ENCODE results near the gene AQP7.
"Not testable (repeated sequence)": the region's sequence is repeated elsewhere in the genome, so short reads cannot be mapped to it uniquely, and the experiment has no call there.

AQP7 gene

GRCh38 chr9:33377089-33377715, 25.2 kb downstream of the AQP7 start:
- no peak for DNase-seq (ENCODE audit: low read depth in 2 of 2, low spot score in 1 of 2)

DNA sequence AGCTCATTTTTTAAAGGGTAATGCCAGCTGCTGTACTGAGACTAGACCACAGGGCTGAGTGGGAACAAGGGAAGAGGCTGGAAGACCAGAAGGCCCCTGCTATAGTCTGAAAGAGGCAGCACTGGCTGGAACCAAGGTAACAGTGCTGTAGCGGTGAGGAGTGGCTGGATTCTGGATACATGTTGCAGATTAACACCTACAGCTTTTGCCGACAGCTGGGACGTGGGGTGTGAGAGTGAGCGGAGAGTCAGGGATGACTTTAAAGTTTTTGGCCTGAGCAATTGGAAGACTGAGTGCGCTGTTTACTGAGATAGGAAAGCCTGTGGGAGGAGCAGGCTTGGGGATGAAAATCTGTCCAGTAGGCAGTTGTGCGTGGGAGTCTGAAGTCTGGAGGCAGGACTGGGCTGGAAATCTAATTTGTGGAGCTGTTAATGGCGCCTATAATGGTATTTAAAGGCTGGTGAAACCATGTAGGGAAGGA, 26.5 kb downstream of the AQP7 start:
- no peak for DNase-seq (ENCODE audit: low read depth in 2 of 2, low spot score in 1 of 2)

GRCh38 chr9:33375238-33375840, 27.0 kb downstream of the AQP7 start:
- DNase-seq (ENCODE audit: low read depth in 2 of 2, low spot score in 1 of 2): no peak

- peak; percentile 13 to 46 for DNase-seq (ENCODE audit: low read depth in 2 of 2, low spot score in 1 of 2)
These were observed 27.6 kb downstream of the AQP7 start for GRCh38 chr9:33374634-33375237.

GRCh38 chr9:33374190-33374589, 28.2 kb downstream of the AQP7 start:
- no peak for DNase-seq (ENCODE audit: low read depth in 2 of 2, low spot score in 1 of 2)

- DNase-seq (ENCODE audit: low read depth in 2 of 2, low spot score in 1 of 2): no peak
These were observed 29.5 kb downstream of the AQP7 start for GRCh38 chr9:33372900-33373299.

- no peak for DNase-seq (ENCODE audit: low read depth in 2 of 2, low spot score in 1 of 2)
These were observed 35.3 kb downstream of the AQP7 start for GRCh38 chr9:33366979-33367480.

DNA sequence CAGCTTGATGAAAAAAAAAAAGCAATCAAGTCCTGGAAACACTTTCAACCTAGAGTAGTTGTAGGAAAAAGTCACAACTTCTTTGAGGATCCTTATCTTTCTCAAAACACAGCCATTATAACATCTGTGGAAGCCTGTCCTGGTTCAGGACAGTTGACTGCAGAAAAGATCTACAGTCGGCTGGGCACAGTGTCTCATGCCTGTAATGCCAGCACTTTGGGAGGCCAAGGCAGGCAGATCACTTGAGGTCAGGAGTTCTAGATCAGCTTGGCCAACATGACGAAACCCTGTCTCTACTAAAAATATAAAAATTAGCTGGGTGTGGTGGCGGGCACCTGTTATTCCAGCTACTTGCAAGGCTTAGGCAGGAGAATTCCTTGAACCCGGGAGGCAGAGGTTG, 37.6 kb downstream of the AQP7 start:
- not testable (repeated sequence) for DNase-seq (ENCODE audit: low read depth in 2 of 2, low spot score in 1 of 2)

GRCh38 chr9:33364127-33364526, 38.2 kb downstream of the AQP7 start:
- DNase-seq (ENCODE audit: low read depth in 2 of 2, low spot score in 1 of 2): no peak

- DNase-seq (ENCODE audit: low read depth in 2 of 2, low spot score in 1 of 2): not testable (repeated sequence)
These were observed 43.7 kb downstream of the AQP7 start for GRCh38 chr9:33358641-33359040.

DNA sequence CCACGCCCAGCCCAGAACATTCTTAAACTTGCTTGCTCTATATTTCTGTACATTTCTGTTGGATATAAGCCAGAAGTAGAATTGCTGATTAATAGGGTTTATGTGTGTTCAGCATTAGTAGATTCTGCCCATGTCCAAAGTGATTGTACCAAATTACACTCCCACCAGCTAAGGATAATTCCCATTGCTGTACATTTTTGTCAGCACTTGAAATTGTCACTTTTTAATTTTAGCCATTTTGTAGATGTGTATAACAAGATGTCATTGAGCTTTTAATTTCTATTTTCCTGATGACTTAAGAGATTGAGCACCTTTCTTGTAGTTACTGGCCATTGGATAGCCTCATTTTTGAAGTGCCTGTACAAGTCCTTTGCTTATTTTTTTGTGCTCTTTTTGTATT, 46.4 kb downstream of the AQP7 start:
- no peak for DNase-seq (ENCODE audit: low read depth in 2 of 2, low spot score in 1 of 2)

GRCh38 chr9:33354651-33355211, 47.6 kb downstream of the AQP7 start:
- DNase-seq (ENCODE audit: low read depth in 2 of 2, low spot score in 1 of 2): no peak

DNA sequence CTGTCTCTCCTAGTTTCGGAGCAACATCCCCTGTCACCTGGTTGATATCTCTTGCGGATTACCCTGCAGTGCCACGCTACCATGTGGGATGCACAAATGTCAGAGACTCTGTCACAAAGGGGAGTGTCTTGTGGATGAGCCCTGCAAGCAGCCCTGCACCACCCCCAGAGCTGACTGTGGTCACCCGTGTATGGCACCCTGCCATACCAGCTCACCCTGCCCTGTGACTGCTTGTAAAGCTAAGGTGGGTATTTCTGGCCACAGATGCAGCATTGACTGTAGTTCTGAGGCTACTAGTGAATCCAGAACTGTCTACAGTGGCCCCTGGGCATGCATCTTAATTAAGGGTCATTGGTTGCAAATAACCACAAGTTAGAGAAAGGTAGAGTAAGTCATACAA, 50.8 kb downstream of the AQP7 start:
- no peak for DNase-seq (ENCODE audit: low read depth in 2 of 2, low spot score in 1 of 2)

GRCh38 chr9:33350310-33350709, 52.1 kb downstream of the AQP7 start:
- no peak for DNase-seq (ENCODE audit: low read depth in 2 of 2, low spot score in 1 of 2)

DNA sequence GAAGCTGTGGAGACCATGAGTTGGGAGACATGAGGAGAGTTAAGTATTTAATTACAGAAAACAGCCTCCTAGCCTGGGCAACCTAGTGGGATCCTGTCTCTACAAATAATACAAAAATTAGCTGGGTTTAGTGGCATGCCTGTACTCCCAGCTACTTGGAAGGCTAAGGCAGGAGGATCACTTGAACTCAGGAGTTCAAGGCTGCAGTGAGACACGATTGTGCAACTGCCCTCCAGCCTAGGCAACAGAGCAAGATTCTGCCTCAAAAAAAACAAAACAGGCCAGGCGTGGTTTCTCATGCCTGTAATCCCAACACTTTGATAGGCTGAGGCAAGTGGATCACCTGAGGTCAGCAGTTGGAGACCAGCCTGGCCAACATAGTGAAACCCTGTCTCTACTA, 52.6 kb downstream of the AQP7 start:
- no peak for DNase-seq (ENCODE audit: low read depth in 2 of 2, low spot score in 1 of 2)

GRCh38 chr9:33348998-33349397, 53.4 kb downstream of the AQP7 start:
- DNase-seq (ENCODE audit: low read depth in 2 of 2, low spot score in 1 of 2): no peak

- no peak for DNase-seq (ENCODE audit: low read depth in 2 of 2, low spot score in 1 of 2)
These were observed 55.8 kb downstream of the AQP7 start for GRCh38 chr9:33346564-33346963.

DNA sequence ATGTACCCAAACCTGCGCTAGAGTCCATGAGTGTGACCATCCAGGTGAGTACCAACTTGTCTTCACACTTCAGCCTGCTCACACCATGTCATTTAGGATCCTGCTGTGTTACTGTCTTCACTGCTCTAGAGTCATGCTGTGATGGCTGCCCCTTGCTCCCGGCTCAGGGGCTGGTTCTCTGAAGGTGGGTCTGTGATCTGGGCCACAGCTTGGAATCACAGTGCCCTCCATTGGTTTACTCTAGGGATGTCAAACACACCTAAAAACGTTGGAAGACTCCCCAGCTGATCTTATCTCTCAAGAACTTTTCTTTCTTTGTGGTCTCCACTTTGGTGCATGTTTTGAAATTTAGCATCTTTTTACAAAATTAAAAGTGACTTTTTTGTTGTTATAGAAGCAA, 58.2 kb downstream of the AQP7 start:
- no peak for DNase-seq (ENCODE audit: low read depth in 2 of 2, low spot score in 1 of 2)

- no peak for DNase-seq (ENCODE audit: low read depth in 2 of 2, low spot score in 1 of 2)
These were observed 61.2 kb downstream of the AQP7 start for GRCh38 chr9:33341182-33341581.

DNA sequence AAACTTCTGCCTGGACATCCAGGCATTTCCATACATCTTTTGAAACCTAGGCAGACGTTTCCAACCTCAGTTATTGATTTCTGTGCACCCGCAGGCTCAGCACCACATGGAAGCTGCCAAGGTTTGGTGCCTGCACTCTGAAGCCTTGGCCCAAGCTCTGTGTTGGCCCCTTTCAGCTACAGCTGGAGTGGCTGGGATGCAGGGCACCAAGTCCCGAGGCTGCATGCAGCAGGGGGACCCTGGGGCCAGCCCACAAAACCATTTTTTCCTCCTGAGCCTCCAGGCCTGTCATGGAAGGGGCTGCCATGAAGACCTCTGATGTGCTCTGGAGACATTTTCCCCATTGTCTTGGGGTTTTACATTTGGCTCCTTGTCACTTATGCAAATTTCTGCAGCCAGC, 62.2 kb downstream of the AQP7 start:
- DNase-seq (ENCODE audit: low read depth in 2 of 2, low spot score in 1 of 2): no peak
